HCT116 (cell line): ENCODE data around the gene PRLR. TPM values are rescaled to one million over a fixed set of nuclear protein-coding genes. Genes with fewer than 3 reads are reported as not detected.

Source experiments
- ATAC-seq: fragments of 200-7000 bp; cut with Tn5 transposase; 2 replicates; pipeline ENCODE4 v1.9.1; 2020; ENCODE audit warnings: mild to moderate bottlenecking, moderate library complexity
- BruUV-seq: library from RNA; stranded (reverse); fragments of 400-500 nt; replicated peaks from 2 replicates; lab custom pipeline; 2021; lab: Mats Ljungman, UMichigan
- CTCF ChIA-PET: fragments of 300-600 bp; sonication (Branson Sonifier 250); formaldehyde crosslinking; loops from one replicate; lab custom pipeline; 2021; ENCODE audit warnings: antibody characterized with exemption; lab: Charles Lee
- POLR2A ChIA-PET: fragments of 300-600, 350-600 bp; sonication (Branson Sonifier 250); formaldehyde crosslinking; loops from one replicate; lab custom pipeline; 2021; ENCODE audit warnings: antibody characterized with exemption; lab: Charles Lee
- RAD21 ChIA-PET, 2 experiments: fragments of 300-600 bp; sonication (Branson Sonifier 250); formaldehyde crosslinking; loops; one replicate each; lab custom pipeline; 2023; ENCODE audit warnings: low total read pairs in 2 of 2; ENCODE audit not compliant: uncharacterized antibody in 2 of 2, unreplicated experiment in 2 of 2, low non-redundant PET in 1 of 2; lab: Charles Lee
- DNase-seq: peaks from one replicate; pipeline ENCODE4 v3.0.0-alpha.2; 2010; ENCODE audit warnings: low read depth, low spot score
- H2AFZ ChIP-seq: fragments of 200-600 bp; shearing (Covaris generic), sonication (generic); 2 replicates; pipeline ENCODE4 v1.6.1; 2017; ENCODE audit warnings: low read depth, mixed run types, mixed read lengths, antibody characterized with exemption, low read length; ENCODE audit not compliant: poor library complexity, severe bottlenecking
- H3K27ac ChIP-seq: 2 replicates; pipeline ENCODE4 v1.5.1; 2012; ENCODE audit warnings: low read depth, low read length
- H3K27me3 ChIP-seq: fragments of 200-600 bp; sonication (generic); 2 replicates; pipeline ENCODE4 v1.6.1; 2016; ENCODE audit warnings: mixed run types, low read length, mixed read lengths; ENCODE audit not compliant: insufficient read depth
- H3K36me3 ChIP-seq, 2 experiments: fragments of 200-500 bp in 1 of 2; fragments of 200-600 bp in 1 of 2; sonication (Bioruptor generic) in 1 of 2; sonication (generic) in 1 of 2; 2 replicates each; pipeline versions ENCODE4 v1.5.1 to v1.6.1; 2014 to 2016; ENCODE audit warnings: low read length in 2 of 2, inconsistent platforms in 1 of 2, mixed read lengths in 1 of 2, mixed run types in 1 of 2; ENCODE audit not compliant: insufficient read depth in 2 of 2, control insufficient read depth in 1 of 2
- H3K4me1 ChIP-seq, 2 experiments: fragments of 200-600 bp in 1 of 2; sonication (generic) in 1 of 2; 2 replicates each; pipeline versions ENCODE4 v1.5.1 to v1.6.1; 2012 to 2017; ENCODE audit warnings: low read length in 2 of 2, inconsistent platforms in 1 of 2, mild to moderate bottlenecking in 1 of 2, mixed read lengths in 1 of 2, mixed run types in 1 of 2, moderate library complexity in 1 of 2; ENCODE audit not compliant: insufficient read depth in 2 of 2, control insufficient read depth in 1 of 2
- H3K4me2 ChIP-seq: fragments of 200-600 bp; sonication (generic); 2 replicates; pipeline ENCODE4 v1.6.1; 2017; ENCODE audit warnings: mixed run types, low read length, mixed read lengths
- H3K4me3 ChIP-seq, 2 experiments: fragments of 200-600 bp in 1 of 2; sonication (generic) in 1 of 2; replicated peaks in 1 of 2; 2 replicates each; pipeline ENCODE4 v1.5.1; 2011 to 2016; ENCODE audit warnings: low read length in 2 of 2, control low read depth in 1 of 2, low read depth in 1 of 2, mild to moderate bottlenecking in 1 of 2, mixed read lengths in 1 of 2, mixed run types in 1 of 2
- H3K79me2 ChIP-seq: fragments of 200-600 bp; sonication (generic); 2 replicates; pipeline ENCODE4 v1.6.1; 2017; ENCODE audit warnings: mild to moderate bottlenecking, mixed run types, low read length, moderate library complexity, mixed read lengths; ENCODE audit not compliant: insufficient read depth
- H3K9ac ChIP-seq: fragments of 200-600 bp; sonication (generic); 2 replicates; pipeline ENCODE4 v1.6.1; 2016; ENCODE audit warnings: low read length, mixed read lengths
- H3K9me2 ChIP-seq: fragments of 200-600 bp; sonication (generic), shearing (Covaris generic); 2 replicates; pipeline ENCODE4 v1.6.1; 2017; ENCODE audit warnings: mixed run types, mild to moderate bottlenecking, moderate library complexity; ENCODE audit not compliant: insufficient read depth
- H3K9me3 ChIP-seq, 2 experiments: fragments of 200-500 bp in 1 of 2; fragments of 200-600 bp in 1 of 2; sonication (Bioruptor generic) in 1 of 2; sonication (generic) in 1 of 2; 2 replicates each; pipeline ENCODE4 v1.6.1; 2014 to 2017; ENCODE audit warnings: low read length in 2 of 2, mixed read lengths in 2 of 2, inconsistent platforms in 1 of 2, low read depth in 1 of 2, mild to moderate bottlenecking in 1 of 2, mixed run types in 1 of 2, moderate library complexity in 1 of 2; ENCODE audit not compliant: control insufficient read depth in 1 of 2, insufficient read depth in 1 of 2
- H4K20me1 ChIP-seq: fragments of 200-600 bp; sonication (generic), shearing (Covaris generic); 2 replicates; pipeline ENCODE4 v1.6.1; 2017; ENCODE audit warnings: mixed run types, mild to moderate bottlenecking, moderate library complexity; ENCODE audit not compliant: insufficient read depth
- ATF3 ChIP-seq: IDR thresholded peaks from 2 replicates; pipeline ENCODE4 v1.6.1; 2012
- CBX3 ChIP-seq: IDR thresholded peaks from 2 replicates; pipeline ENCODE4 v1.6.1; 2012; ENCODE audit warnings: low read depth
- CEBPB ChIP-seq: IDR thresholded peaks from 2 replicates; pipeline ENCODE4 v1.6.1; 2012; ENCODE audit warnings: low read depth
- CTCF ChIP-seq, 3 experiments: fragments of 200-600 bp in 1 of 3; sonication (generic) in 1 of 3; IDR thresholded peaks in 2 of 3; conservative IDR thresholded peaks in 1 of 3; 2 replicates each; pipeline ENCODE4 v1.5.1; 2012 to 2017; ENCODE audit warnings: low read depth in 2 of 3, low read length in 2 of 3, antibody characterized with exemption in 1 of 3, borderline replicate concordance in 1 of 3, control low read depth in 1 of 3, mild to moderate bottlenecking in 1 of 3, mixed read lengths in 1 of 3, mixed run types in 1 of 3, moderate library complexity in 1 of 3; ENCODE audit not compliant: insufficient read depth in 1 of 3
- ELF1 ChIP-seq: IDR thresholded peaks from 2 replicates; pipeline ENCODE4 v1.6.1; 2012; ENCODE audit warnings: low read depth, borderline replicate concordance
- EZH2 ChIP-seq: fragments of 200-600 bp; sonication (generic); IDR thresholded peaks from 2 replicates; pipeline ENCODE4 v1.6.1; 2017; ENCODE audit warnings: antibody characterized with exemption, mixed run types
- EZH2phosphoT487 ChIP-seq: fragments of 200-600 bp; IDR thresholded peaks from 2 replicates; pipeline ENCODE4 v1.6.1; 2018; ENCODE audit warnings: antibody characterized with exemption, borderline replicate concordance
- FOSL1 ChIP-seq: IDR thresholded peaks from 2 replicates; pipeline ENCODE4 v1.6.1; 2012; ENCODE audit warnings: low read depth
- JUND ChIP-seq: IDR thresholded peaks from 2 replicates; pipeline ENCODE4 v1.6.1; 2012
- MAX ChIP-seq: IDR thresholded peaks from 2 replicates; pipeline ENCODE4 v1.6.1; 2012
- POLR2A ChIP-seq: IDR thresholded peaks from 2 replicates; pipeline ENCODE4 v1.7.0; 2011; ENCODE audit warnings: borderline replicate concordance; ENCODE audit not compliant: insufficient read depth, insufficient read length; ENCODE audit errors: extremely low read depth
- POLR2AphosphoS5 ChIP-seq: IDR thresholded peaks from 2 replicates; pipeline ENCODE4 v1.6.1; 2011; ENCODE audit warnings: mild to moderate bottlenecking, low read depth, low read length, moderate library complexity
- REST ChIP-seq: IDR thresholded peaks from 2 replicates; pipeline ENCODE4 v1.6.1; 2012; ENCODE audit warnings: low read depth
- SP1 ChIP-seq: IDR thresholded peaks from 2 replicates; pipeline ENCODE4 v1.6.1; 2012; ENCODE audit warnings: low read depth
- SRF ChIP-seq: IDR thresholded peaks from 2 replicates; pipeline ENCODE4 v1.6.1; 2012; ENCODE audit warnings: low read depth
- TCF7L2 ChIP-seq: IDR thresholded peaks from 2 replicates; pipeline ENCODE4 v1.7.0; 2011; ENCODE audit warnings: borderline replicate concordance, inconsistent platforms; ENCODE audit not compliant: insufficient read depth, insufficient read length; ENCODE audit errors: extremely low read depth
- YY1 ChIP-seq: IDR thresholded peaks from 2 replicates; pipeline ENCODE4 v1.6.1; 2011; ENCODE audit warnings: low read length, low read depth, moderate library complexity, mild to moderate bottlenecking; ENCODE audit not compliant: insufficient replicate concordance; ENCODE audit errors: extremely low read depth
- ZBTB33 ChIP-seq: IDR thresholded peaks from 2 replicates; pipeline ENCODE4 v1.6.1; 2011; ENCODE audit warnings: mild to moderate bottlenecking, low read length, moderate library complexity; ENCODE audit not compliant: insufficient replicate concordance; ENCODE audit errors: extremely low read depth
- ZFX ChIP-seq: fragments of 450-650 bp; IDR thresholded peaks from 2 replicates; pipeline ENCODE4 v1.6.1; 2017
- ZNF274 ChIP-seq: fragments of 200-500 bp; sonication (Bioruptor generic); IDR thresholded peaks from 2 replicates; pipeline ENCODE4 v1.6.1; 2014; ENCODE audit warnings: mild to moderate bottlenecking, low read depth, low read length, inconsistent platforms
- intact Hi-C: fragments of 100-400 bp; cut with micrococcal nuclease; formaldehyde crosslinking; loops from 2 replicates; pipeline ENCODE4 v1.10.0; 2022
- total RNA-seq: library from RNA; stranded (reverse); gene quantifications from one replicate; pipeline ENCODE4 v1.2.1, GENCODE V29; 2021; ENCODE audit not compliant: unreplicated experiment

The PRLR gene
- total RNA-seq, 1 experiment from 2014 or later = 0.10 TPM

- Histone ChIP-seq H3K27ac (no peak overlapping the region), H2AFZ (no peak overlapping the region), H3K79me2 (no peaks in the 10 kb centered on the region), H3K9me3 (no peaks in the 10 kb centered on the region), H3K27me3 (peaks cover 10% of the 10 kb centered on the region), H3K4me3 (no peak overlapping the region), H3K9me2 (no peaks in the 10 kb centered on the region), H3K4me2 (no peak overlapping the region), H4K20me1 (no peaks in the 10 kb centered on the region), H3K9ac (no peak overlapping the region), H3K36me3 (no peaks in the 10 kb centered on the region), H3K4me1 (no peaks in the 10 kb centered on the region)
- TF ChIP-seq ATF3 (no peak), POLR2A (no peak), ELF1 (no peak), POLR2AphosphoS5 (no peak), EZH2phosphoT487 (no peak), CEBPB (no peak), CTCF (IDR thresholded peaks at IDR 0.05 in 2 of 3, conservative IDR thresholded peaks at IDR 0.05 in 1 of 3; ENCODE audit: borderline replicate concordance in 1 of 3, insufficient read depth in 1 of 3, low read depth in 2 of 3, low read length in 2 of 3) (no peak), REST (no peak), MAX (no peak), ZBTB33 (no peak), SP1 (no peak), JUND (no peak), FOSL1 (no peak), SRF (no peak), ZNF274 (no peak), EZH2 (no peak), TCF7L2 (no peak), YY1 (no peak), CBX3 (no peak), ZFX (no peak)
- intact Hi-C loops = no loop called here
- ATAC-seq (no peak), DNase-seq (no peak)
- CTCF ChIA-PET = no interaction called here
- RAD21 ChIA-PET = no interaction called here
- POLR2A ChIA-PET = no interaction called here
- BruUV-seq = no TSS peak
Measured at GRCh38 chr5:35141739-35142138, 88.5 kb downstream of the PRLR start.
